SK-N-SH (cell line): ENCODE measurements around the gene PICK1.

Experiments
- CTCF ChIP-seq: fragments of 200-600 bp; sonication (generic); IDR thresholded peaks from 2 replicates; pipeline ENCODE4 v1.6.1; 2017; ENCODE audit warnings: antibody characterized with exemption, mild to moderate bottlenecking, moderate library complexity
- NRF1 ChIP-seq: IDR thresholded peaks from 2 replicates; pipeline ENCODE4 v1.6.1; 2012; ENCODE audit warnings: low read depth, mild to moderate bottlenecking, low read length
- USF1 ChIP-seq: IDR thresholded peaks from 2 replicates; pipeline ENCODE4 v1.4.0; 2012; ENCODE audit warnings: low read depth, borderline replicate concordance

DNA sequence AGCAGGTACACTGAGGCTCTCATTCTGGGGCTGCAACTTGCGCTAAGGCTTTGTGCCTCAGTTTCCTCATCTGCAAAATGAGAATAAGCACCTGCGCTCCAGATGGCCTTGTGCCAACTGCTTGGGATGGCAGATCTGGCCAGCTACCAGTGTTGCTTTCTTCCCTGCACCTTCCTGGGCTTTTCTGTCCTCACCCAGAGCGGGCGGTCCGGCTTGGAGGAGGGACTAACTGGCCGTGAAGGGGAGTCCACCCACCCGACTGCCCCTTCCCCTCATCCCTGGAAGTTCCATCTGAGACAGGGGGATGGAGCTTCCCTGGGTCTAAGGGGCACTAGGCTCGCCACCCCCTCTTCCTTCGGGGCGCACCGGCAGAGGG is 23.3 kb downstream of the PICK1 start:
- TF ChIP-seq CTCF (no peak), USF1 (no peak), NRF1 (no peak)
